Measurements from ENCODE around the gene VILL. TPM values are rescaled to one million over a fixed set of nuclear protein-coding genes. Genes with fewer than 3 reads are reported as not detected.
"Not testable (repeated sequence)": the region's sequence is repeated elsewhere in the genome, so short reads cannot be mapped to it uniquely, and the experiment has no call there.

Gene VILL
- total RNA-seq, 1 donor from 2014 or later, result 12.8 TPM

DNA sequence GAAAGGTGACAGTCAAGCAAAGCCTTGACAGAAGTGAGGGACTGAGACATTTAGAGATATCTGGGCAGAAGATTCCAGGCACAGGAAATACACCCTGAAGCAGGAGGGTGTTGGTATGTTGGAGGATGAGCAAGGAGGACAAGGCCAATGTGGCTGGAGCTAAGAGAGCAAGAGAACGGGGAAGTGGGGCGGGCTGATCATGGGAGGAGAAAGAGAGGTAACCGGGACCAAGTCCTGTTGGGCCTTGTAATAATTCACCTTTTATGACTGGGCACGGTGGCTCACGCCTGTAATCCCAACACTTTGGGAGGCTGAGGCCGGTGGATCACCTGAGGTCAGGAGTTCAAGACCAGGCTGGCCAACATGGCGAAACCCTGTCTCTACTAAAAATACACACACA is 43.0 kb downstream of the VILL start:
- H3K9me3 Mint-ChIP-seq; DNase-seq (ENCODE audit: low spot score); H3K4me3 Mint-ChIP-seq (ENCODE audit: low read depth); H3K36me3 Mint-ChIP-seq (ENCODE audit: low read depth); H3K27ac Mint-ChIP-seq: not testable (repeated sequence)
- intact Hi-C loops (cut with micrococcal nuclease), result loop anchor here (10.0 kb wide), 1 partner anchor 129 kb away; no protein-coding TSS in a partner anchor
- Mint-ChIP-seq H3K27me3 (ENCODE audit: low read depth) (peaks cover 17% of the 10 kb centered on the region), H3K4me1 (ENCODE audit: low read depth) (peaks cover 24% of the 10 kb centered on the region)

DNA sequence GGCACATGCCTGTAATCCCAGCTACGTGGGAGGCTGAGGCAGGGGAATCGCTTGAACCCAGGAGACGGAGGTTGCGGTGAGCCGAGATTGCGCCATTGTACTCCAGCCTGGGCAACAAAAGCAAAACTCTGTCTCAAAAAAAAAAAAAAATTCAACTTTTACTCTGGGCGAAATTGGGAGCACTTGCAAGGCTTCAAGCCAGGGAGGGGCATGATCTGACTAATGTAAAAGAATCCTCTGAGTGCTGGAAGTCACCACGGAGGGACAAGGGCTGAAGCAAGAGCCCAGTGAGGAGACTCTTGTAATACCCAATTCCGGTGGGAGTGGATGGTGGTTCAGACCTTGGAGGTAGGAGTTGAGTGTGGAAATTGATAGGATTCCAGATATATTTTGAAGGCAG is 43.7 kb downstream of the VILL start:
- not testable (repeated sequence) for DNase-seq (ENCODE audit: low spot score); H3K4me3 Mint-ChIP-seq (ENCODE audit: low read depth); H3K27ac Mint-ChIP-seq; H3K36me3 Mint-ChIP-seq (ENCODE audit: low read depth)
- intact Hi-C loops (cut with micrococcal nuclease), result loop anchor here (10.0 kb wide), 1 partner anchor 130 kb away; no protein-coding TSS in a partner anchor
- H3K27me3 Mint-ChIP-seq (ENCODE audit: low read depth), result peaks cover 14% of the 10 kb centered on the region
- H3K9me3 Mint-ChIP-seq, result peaks cover 12% of the 10 kb centered on the region
- peaks cover 29% of the 10 kb centered on the region for H3K4me1 Mint-ChIP-seq (ENCODE audit: low read depth)

DNA sequence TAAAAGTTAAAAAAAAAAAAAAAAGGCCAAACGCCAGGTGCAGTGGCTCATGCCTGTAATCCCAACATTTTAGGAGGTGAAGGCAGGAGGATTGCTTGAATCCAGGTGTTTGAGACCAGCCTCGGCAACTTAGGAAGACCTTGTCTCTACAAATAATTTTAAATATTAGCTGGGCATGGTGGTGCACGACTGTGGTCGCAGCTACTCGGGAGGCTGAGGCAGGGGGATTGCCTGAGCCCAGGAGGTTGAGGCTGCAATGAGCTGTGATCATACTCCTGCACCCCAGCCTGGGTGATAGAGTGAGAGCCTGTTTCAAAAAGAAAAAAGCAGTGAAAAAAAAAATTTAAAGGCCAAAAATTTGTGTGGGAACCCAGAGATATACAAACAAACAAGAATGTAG is 45.7 kb downstream of the VILL start:
- Mint-ChIP-seq H3K27ac (no peak overlapping the region), H3K36me3 (ENCODE audit: low read depth) (peaks cover 8% of the 10 kb centered on the region), H3K9me3 (peaks cover 12% of the 10 kb centered on the region), H3K4me3 (ENCODE audit: low read depth) (no peak overlapping the region), H3K27me3 (ENCODE audit: low read depth) (peaks cover 9% of the 10 kb centered on the region), H3K4me1 (ENCODE audit: low read depth) (peaks cover 35% of the 10 kb centered on the region)
- DNase-seq (ENCODE audit: low spot score), result no peak
- intact Hi-C loops (cut with micrococcal nuclease), result loop anchor here (10.0 kb wide), 1 partner anchor 131 kb away; no protein-coding TSS in a partner anchor

DNA sequence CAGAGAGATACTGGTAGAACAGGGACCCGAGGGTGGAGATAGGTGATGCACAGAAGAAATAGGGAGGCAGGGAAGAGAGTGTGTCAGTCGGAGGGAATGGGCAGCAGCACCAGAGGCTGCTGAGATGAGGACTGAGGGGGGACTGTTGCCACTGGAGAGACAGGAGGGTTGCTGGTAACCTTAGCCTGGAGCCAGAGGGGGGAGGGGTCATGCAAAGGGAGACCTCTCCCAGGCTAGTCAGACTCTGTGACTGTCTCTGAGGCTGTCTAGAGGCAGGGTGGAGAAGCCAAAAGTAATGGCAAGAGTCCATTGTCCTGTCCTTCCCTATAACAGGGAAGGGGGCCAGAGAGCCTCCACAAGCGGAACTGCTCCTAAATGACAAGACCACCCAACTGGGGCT is 46.3 kb downstream of the VILL start:
- no peak for DNase-seq (ENCODE audit: low spot score)
- H3K27me3 Mint-ChIP-seq (ENCODE audit: low read depth), result peaks cover 9% of the 10 kb centered on the region
- no peak overlapping the region for H3K27ac Mint-ChIP-seq
- peaks cover 8% of the 10 kb centered on the region for H3K36me3 Mint-ChIP-seq (ENCODE audit: low read depth)
- intact Hi-C loops (cut with micrococcal nuclease), result loop anchor here (10.0 kb wide), 1 partner anchor 132 kb away; no protein-coding TSS in a partner anchor
- H3K4me1 Mint-ChIP-seq (ENCODE audit: low read depth), result peaks cover 35% of the 10 kb centered on the region
- H3K9me3 Mint-ChIP-seq, result peaks cover 12% of the 10 kb centered on the region
- H3K4me3 Mint-ChIP-seq (ENCODE audit: low read depth), result no peak overlapping the region

DNA sequence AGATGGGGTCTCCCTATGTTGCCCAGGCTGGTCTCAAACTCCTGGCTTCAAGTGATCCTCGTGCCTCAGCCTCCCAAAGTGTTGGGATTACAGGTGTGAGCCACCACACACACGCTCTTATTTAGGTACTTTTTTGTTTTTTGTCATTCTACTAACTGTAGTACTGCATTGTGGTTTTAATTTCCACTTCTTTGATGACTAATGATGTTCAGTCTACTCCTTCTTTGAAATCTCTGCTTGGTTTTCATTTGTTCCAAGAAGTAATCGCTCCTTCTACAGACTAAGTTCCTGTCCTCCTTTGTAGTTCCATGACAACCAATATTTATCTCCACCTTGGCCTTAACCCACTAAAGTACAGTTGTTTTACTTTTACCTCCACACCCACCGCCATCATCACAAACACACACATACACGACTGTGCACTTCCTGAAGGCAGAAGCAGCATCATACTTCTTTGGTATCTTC is 47.9 kb downstream of the VILL start:
- H3K4me1 Mint-ChIP-seq (ENCODE audit: low read depth), result peaks cover 32% of the 10 kb centered on the region
- intact Hi-C loops (cut with micrococcal nuclease), result loop anchor here (1.0 to 10.0 kb wide), 3 partner anchors 44 to 134 kb away; partner anchors contain the start of gene ACAA1
- peak overlapping the region; percentile 66 for H3K4me3 Mint-ChIP-seq (ENCODE audit: low read depth)
- peaks cover 12% of the 10 kb centered on the region for H3K9me3 Mint-ChIP-seq
- peak; percentile 46 for DNase-seq (ENCODE audit: low spot score)
- peaks cover 8% of the 10 kb centered on the region for H3K36me3 Mint-ChIP-seq (ENCODE audit: low read depth)
- peaks cover 8% of the 10 kb centered on the region for H3K27me3 Mint-ChIP-seq (ENCODE audit: low read depth)
- H3K27ac Mint-ChIP-seq, result peak overlapping the region; percentile 95

DNA sequence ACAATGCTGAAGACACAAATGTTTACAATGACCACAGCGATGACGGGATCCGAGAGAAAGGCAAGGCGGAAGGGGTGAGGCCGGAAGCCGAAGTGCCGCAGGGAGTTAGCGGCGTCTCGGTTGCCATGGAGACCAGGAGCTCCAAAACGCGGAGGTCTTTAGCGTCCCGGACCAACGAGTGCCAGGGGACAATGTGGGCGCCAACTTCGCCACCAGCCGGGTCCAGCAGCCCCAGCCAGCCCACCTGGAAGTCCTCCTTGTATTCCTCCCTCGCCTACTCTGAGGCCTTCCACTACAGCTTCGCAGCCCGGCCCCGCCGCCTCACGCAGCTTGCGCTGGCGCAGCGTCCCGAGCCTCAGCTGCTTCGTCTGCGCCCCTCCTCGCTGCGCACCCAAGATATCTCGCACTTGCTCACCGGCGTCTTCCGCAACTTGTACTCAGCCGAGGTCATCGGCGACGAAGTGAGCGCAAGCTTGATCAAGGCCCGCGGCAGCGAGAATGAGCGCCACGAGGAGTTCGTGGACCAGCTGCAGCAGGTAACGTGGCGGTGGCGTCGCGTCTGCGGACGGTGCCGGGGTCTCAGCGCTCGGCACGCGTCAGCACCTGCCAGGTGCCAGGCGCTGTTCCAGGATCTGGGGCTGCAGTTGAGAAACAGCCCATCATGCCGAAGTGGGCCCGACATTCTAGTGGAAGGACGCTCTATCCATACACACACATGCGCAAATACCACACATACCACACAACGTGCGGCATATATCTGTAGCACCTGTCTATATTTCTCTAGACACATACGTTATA is 48.7 kb downstream of the VILL start, which contains the start of gene DLEC1:
TSS of gene DLEC1 (plus strand) at position 108 of the 798 bp plus-strand sequence. CDS start at position 126, 18 bp downstream.
- Mint-ChIP-seq H3K9me3 (peaks cover 12% of the 10 kb centered on the region), H3K36me3 (ENCODE audit: low read depth) (peaks cover 8% of the 10 kb centered on the region), H3K27ac (peak within 1 kb of the TSS; percentile 95), H3K27me3 (ENCODE audit: low read depth) (peaks cover 7% of the 10 kb centered on the region), H3K4me3 (ENCODE audit: low read depth) (peak within 1 kb of the TSS; percentile 66), H3K4me1 (ENCODE audit: low read depth) (peaks cover 32% of the 10 kb centered on the region)
- intact Hi-C loops (cut with micrococcal nuclease), result loop anchor here (1.0 to 10.0 kb wide), 2 partner anchors 8 to 134 kb away; no protein-coding TSS in a partner anchor
- peak; percentile 86 for DNase-seq (ENCODE audit: low spot score)

DNA sequence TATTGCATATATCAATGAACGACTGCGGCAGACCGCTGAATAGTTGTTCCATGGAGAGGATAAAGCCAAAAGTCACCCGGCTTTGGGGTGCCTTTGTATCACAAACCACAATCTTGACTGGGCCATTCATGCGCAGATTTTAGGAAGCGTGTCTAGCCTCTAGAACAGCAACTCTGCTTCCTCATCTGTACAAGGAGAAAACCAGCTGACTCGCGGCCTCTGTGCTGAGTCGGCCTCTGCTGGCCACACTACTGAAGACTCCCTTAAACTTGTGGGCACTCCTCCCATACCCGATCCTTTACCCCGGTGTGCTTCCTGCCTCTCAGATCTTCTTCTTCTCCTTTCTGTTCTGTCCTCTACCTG is 49.3 kb downstream of the VILL start:
- peak; percentile 52 for DNase-seq (ENCODE audit: low spot score)
- Mint-ChIP-seq H3K4me1 (ENCODE audit: low read depth) (peaks cover 32% of the 10 kb centered on the region), H3K4me3 (ENCODE audit: low read depth) (peak overlapping the region; percentile 66), H3K27ac (peak overlapping the region; percentile 10), H3K36me3 (ENCODE audit: low read depth) (peaks cover 8% of the 10 kb centered on the region), H3K27me3 (ENCODE audit: low read depth) (peaks cover 6% of the 10 kb centered on the region), H3K9me3 (peaks cover 12% of the 10 kb centered on the region)
- intact Hi-C loops (cut with micrococcal nuclease), result loop anchor here (1.0 to 10.0 kb wide), 2 partner anchors 9 to 135 kb away; no protein-coding TSS in a partner anchor

DNA sequence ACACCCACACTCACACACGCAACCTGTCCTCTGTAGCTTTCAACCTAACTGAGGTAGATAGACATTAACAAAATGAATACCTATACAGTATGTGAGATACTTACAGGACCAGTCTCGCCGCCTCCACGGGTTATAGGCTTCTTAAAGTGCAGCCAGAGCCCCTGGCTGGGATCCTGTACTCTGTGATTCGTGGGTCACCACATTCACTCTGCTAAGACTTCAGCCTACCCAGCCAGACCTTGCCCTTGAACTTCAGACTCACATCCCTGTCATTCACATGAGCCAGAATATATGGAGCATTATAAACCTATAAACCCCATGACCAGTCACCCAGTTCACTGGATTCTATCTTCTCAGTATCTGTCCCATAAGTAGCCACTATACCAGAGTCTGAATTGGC is 49.8 kb downstream of the VILL start:
- no peak overlapping the region for H3K27ac Mint-ChIP-seq
- H3K9me3 Mint-ChIP-seq, result peaks cover 12% of the 10 kb centered on the region
- intact Hi-C loops (cut with micrococcal nuclease), result no loop called here

DNA sequence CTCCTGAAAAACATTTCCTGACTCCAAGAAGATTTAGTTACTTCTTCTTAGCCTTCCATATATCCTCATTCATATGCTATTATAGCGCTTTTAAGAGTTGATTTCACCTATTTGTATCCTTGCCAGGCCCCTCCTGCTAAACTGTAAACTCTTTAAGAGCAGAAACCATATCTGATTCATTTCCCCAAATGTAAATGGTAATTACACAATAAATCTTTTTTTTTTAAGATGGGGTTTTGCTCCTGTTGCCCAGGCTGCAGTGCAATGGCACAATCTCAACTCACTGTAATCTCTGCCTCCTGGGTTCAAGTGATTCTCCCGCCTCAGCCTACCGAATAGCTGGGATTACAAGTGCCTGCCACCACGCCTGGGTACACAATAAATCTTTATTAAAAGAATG is 52.9 kb downstream of the VILL start:
- no peak overlapping the region for H3K4me3 Mint-ChIP-seq (ENCODE audit: low read depth)
- no peak for DNase-seq (ENCODE audit: low spot score)
- peaks cover 17% of the 10 kb centered on the region for H3K27me3 Mint-ChIP-seq (ENCODE audit: low read depth)
- peaks cover 4% of the 10 kb centered on the region for H3K9me3 Mint-ChIP-seq
- H3K36me3 Mint-ChIP-seq (ENCODE audit: low read depth), result no peaks in the 10 kb centered on the region
- H3K4me1 Mint-ChIP-seq (ENCODE audit: low read depth), result peaks cover 18% of the 10 kb centered on the region
- intact Hi-C loops (cut with micrococcal nuclease), result no loop called here
- H3K27ac Mint-ChIP-seq, result no peak overlapping the region

More for the DNA sequence above, 49.8 kb downstream of the VILL start:
- Mint-ChIP-seq H3K4me3 (ENCODE audit: low read depth) (peak overlapping the region; percentile 66), H3K27me3 (ENCODE audit: low read depth) (peaks cover 6% of the 10 kb centered on the region), H3K36me3 (ENCODE audit: low read depth) (peaks cover 8% of the 10 kb centered on the region), H3K4me1 (ENCODE audit: low read depth) (peaks cover 32% of the 10 kb centered on the region)
- no peak for DNase-seq (ENCODE audit: low spot score)

DNA sequence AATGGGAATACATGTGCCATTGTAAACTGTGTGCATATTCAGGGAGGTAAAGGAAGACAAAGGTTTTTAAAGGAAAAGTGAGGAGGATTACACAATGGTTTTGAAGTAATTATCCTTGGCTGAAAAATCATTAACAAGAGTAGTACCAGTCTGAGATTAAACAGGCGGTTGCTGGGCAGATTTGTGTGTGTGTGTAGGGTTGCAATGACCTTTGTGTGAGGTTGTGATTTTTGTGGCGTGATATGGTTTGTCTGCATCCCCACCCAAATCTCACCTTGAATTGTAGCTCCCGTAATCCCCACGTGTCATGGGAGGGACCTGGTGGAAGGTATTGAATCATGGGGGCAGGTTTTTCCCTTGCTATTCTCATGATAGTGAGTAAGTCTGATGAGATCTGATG is 55.4 kb downstream of the VILL start:
- H3K36me3 Mint-ChIP-seq (ENCODE audit: low read depth), result no peaks in the 10 kb centered on the region
- DNase-seq (ENCODE audit: low spot score), result no peak
- H3K4me1 Mint-ChIP-seq (ENCODE audit: low read depth), result no peaks in the 10 kb centered on the region
- H3K4me3 Mint-ChIP-seq (ENCODE audit: low read depth), result no peak overlapping the region
- no peak overlapping the region for H3K27ac Mint-ChIP-seq
- H3K27me3 Mint-ChIP-seq (ENCODE audit: low read depth), result peaks cover 17% of the 10 kb centered on the region
- intact Hi-C loops (cut with micrococcal nuclease), result no loop called here
- H3K9me3 Mint-ChIP-seq, result no peaks in the 10 kb centered on the region

DNA sequence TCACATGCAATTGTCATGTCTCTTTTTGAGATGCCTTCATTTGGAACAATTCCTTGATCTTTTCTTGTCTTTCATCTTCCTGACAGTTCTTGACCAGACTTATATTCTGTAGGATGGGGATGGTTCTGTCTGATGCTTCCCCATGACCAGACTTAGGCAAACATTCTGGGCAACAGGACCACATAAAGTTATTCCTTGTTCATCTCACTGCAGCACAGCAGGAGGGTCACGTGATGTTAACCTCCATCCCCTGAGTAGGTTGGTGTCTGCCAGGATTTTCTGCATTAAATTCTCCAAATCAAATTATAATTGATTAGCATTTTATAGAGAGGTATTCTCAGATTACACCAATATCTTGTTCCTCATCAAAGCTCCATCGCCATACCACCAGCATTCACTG is 56.2 kb downstream of the VILL start:
- intact Hi-C loops (cut with micrococcal nuclease), result no loop called here
- H3K27ac Mint-ChIP-seq, result no peak overlapping the region
- no peak overlapping the region for H3K4me3 Mint-ChIP-seq (ENCODE audit: low read depth)
- H3K36me3 Mint-ChIP-seq (ENCODE audit: low read depth), result no peaks in the 10 kb centered on the region
- H3K27me3 Mint-ChIP-seq (ENCODE audit: low read depth), result peaks cover 17% of the 10 kb centered on the region
- no peaks in the 10 kb centered on the region for H3K4me1 Mint-ChIP-seq (ENCODE audit: low read depth)
- DNase-seq (ENCODE audit: low spot score), result no peak
- H3K9me3 Mint-ChIP-seq, result no peaks in the 10 kb centered on the region

DNA sequence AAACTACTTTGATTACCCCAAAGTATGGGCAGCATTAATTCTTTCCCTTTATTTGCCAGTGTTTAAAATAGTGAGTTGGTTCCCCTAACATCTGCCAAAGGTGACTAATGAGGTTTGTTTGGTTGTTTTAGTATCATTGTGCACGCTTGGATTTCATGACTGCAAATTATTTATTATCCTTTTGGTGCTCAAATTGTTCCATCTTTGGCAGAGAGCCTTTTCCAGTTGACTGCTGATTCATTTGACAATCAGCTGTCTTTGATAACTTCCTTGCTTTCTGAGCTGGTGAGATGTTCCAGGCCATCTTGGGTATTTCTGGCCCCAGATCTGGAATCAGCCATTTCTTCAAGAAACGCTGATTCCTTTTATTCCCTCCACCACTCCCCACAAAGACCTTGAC is 57.3 kb downstream of the VILL start:
- Mint-ChIP-seq H3K9me3 (no peaks in the 10 kb centered on the region), H3K27me3 (ENCODE audit: low read depth) (peaks cover 15% of the 10 kb centered on the region), H3K4me3 (ENCODE audit: low read depth) (no peak overlapping the region), H3K4me1 (ENCODE audit: low read depth) (no peaks in the 10 kb centered on the region), H3K27ac (no peak overlapping the region), H3K36me3 (ENCODE audit: low read depth) (no peaks in the 10 kb centered on the region)
- DNase-seq (ENCODE audit: low spot score), result no peak
- intact Hi-C loops (cut with micrococcal nuclease), result no loop called here
